ENCODE results near the gene LRCH3. TPM values are rescaled to one million over a fixed set of nuclear protein-coding genes. Genes with fewer than 3 reads are reported as not detected.
"Not testable (repeated sequence)": the region's sequence is repeated elsewhere in the genome, so short reads cannot be mapped to it uniquely, and the experiment has no call there.

LRCH3 gene
- total RNA-seq, 1 donor from 2014 or later, result 99.0 TPM

DNA sequence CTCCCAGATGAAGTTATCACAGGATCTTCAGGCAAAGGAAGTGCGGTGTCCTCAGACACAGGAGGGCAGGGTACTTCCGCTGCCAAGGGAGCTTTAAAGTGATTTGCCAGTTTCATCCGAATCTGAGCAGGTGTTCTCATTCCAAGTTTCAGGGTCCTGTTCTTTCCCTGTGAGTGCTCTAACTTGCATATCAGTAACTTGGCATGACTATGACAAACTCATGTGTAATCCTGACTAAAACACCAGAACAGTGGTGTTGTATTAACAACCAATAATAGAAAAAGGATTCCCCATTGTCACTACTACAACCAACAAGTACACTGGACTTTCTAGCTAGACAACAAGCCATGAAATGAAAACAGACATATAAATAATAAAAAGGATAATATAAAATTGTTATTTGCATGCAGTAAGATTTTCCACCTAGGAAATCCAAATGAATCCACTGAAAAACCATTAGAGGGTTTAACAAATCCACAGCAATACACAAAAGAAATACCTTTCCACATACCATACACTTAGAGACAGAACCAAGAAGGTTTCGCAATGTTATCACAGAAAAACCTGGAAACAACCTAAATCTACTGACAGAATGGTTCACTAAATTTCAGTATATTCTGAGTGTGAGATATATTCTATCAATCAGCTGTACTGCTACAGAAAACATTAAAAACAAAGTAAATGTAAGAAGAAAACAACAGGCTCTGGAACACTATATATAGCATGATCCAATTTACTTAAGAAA, 118.1 kb downstream of the LRCH3 start:
- Histone ChIP-seq H3K36me3 (no peaks in the 10 kb centered on the region), H3K9me3 (no peaks in the 10 kb centered on the region), H3K27me3 (no peaks in the 10 kb centered on the region), H3K4me3 (no peak overlapping the region), H3K4me1 (no peaks in the 10 kb centered on the region), H3K27ac (no peak overlapping the region)
- intact Hi-C loops (cut with DNase I), result no loop called here
- DNase-seq (ENCODE audit: extremely low spot score in 2 of 2), result no peak
- TF ChIP-seq, protein P1, sequence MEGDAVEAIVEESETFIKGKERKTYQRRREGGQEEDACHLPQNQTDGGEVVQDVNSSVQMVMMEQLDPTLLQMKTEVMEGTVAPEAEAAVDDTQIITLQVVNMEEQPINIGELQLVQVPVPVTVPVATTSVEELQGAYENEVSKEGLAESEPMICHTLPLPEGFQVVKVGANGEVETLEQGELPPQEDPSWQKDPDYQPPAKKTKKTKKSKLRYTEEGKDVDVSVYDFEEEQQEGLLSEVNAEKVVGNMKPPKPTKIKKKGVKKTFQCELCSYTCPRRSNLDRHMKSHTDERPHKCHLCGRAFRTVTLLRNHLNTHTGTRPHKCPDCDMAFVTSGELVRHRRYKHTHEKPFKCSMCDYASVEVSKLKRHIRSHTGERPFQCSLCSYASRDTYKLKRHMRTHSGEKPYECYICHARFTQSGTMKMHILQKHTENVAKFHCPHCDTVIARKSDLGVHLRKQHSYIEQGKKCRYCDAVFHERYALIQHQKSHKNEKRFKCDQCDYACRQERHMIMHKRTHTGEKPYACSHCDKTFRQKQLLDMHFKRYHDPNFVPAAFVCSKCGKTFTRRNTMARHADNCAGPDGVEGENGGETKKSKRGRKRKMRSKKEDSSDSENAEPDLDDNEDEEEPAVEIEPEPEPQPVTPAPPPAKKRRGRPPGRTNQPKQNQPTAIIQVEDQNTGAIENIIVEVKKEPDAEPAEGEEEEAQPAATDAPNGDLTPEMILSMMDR (IDR thresholded peaks at IDR 0.05), result no peak
- TF ChIP-seq POLR2A (IDR thresholded peaks at IDR 0.05) (no peak), POLR2AphosphoS5 (IDR thresholded peaks at IDR 0.05; ENCODE audit: insufficient read depth in 1 of 2, low read depth in 1 of 2) (no peak)

DNA sequence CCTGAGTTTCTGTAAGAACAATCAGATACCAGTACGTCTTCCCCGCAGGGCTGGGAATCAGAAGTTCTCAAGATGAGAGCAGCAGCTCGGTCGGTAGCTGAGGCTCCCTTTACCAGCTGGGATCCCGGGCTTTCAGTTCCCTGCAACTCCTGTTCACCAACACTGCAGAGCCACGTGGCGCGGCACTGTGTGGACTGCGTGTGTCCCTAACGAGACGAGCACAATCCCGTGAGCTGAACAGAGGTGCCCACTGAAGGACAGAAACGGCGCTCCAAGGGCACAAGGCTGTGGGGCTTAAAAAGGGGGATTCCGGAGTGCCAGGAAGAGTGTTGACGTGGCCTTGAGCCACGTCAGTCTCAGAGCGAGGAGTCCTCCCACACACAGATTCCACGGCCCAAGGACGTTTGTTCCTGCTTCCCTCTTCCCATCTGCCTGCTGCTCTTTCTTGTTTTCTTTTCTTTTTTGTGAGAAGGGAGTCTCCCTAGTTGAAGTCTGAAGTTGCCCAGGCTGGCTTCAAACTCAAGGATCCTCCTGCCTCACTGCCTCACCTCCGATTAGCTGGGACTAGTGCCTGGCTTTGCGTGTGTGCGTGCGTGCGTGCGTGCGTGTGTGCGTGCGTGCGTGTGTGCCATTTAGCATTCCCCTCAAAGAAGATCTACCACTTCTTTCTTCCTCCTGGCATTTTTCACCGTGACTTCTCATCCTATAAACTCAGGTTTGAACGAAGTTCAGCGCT, 121.9 kb downstream of the LRCH3 start:
- Histone ChIP-seq H3K4me3 (peak overlapping the region in 1 of 2 donors; percentile 1), H3K9me3 (no peaks in the 10 kb centered on the region), H3K4me1 (no peaks in the 10 kb centered on the region), H3K27me3 (no peaks in the 10 kb centered on the region), H3K27ac (no peak overlapping the region), H3K36me3 (no peaks in the 10 kb centered on the region)
- DNase-seq (ENCODE audit: extremely low spot score in 2 of 2), result no peak
- TF ChIP-seq POLR2A (IDR thresholded peaks at IDR 0.05), result no peak
- no peak for TF ChIP-seq POLR2AphosphoS5 (IDR thresholded peaks at IDR 0.05; ENCODE audit: insufficient read depth in 1 of 2, low read depth in 1 of 2)
- TF ChIP-seq, protein P1 (IDR thresholded peaks at IDR 0.05), result no peak
- intact Hi-C loops (cut with DNase I), result no loop called here

DNA sequence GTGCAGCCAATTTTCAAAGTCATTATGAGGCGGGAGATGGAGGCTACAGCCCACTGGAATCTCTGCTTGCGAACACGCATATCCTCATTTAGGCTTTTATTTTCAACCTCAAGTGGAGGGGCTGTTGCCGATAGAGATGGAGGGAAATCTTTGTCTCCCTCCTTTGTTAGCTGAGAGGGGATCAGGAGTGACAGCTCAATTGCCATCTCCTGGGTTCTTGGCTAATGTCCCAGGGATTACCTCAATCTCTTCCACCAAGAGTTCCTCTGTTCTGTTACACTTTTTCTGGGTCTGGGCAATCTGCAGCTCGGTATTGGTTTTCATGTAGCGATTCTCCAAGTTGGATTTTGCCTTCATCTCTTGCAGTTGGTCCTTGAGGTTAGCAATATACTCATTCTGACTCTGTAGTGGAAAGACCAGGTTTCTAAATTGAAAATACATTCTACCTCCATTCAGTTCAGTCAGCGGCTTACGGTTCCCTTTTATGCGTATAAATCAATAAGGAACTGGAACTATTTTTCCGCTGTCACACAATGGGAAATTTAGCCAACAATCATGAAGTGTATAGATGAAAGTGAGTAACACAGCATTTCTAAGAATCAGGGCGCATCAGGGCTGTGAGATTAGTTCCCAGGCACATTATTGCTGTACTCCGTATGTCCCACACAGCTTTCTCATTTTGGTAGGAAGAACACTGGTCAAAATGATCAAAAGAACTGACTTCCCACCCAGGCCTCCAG, 122.8 kb downstream of the LRCH3 start:
- no peak for DNase-seq (ENCODE audit: extremely low spot score in 2 of 2)
- H3K27ac ChIP-seq, result no peak overlapping the region
- intact Hi-C loops (cut with DNase I), result no loop called here
- H3K4me3 ChIP-seq, result no peak overlapping the region
- no peaks in the 10 kb centered on the region for H3K27me3 ChIP-seq
- no peaks in the 10 kb centered on the region for H3K9me3 ChIP-seq
- H3K36me3 ChIP-seq, result no peaks in the 10 kb centered on the region
- no peaks in the 10 kb centered on the region for H3K4me1 ChIP-seq
- TF ChIP-seq POLR2A (IDR thresholded peaks at IDR 0.05) (no peak), POLR2AphosphoS5 (IDR thresholded peaks at IDR 0.05; ENCODE audit: insufficient read depth in 1 of 2, low read depth in 1 of 2) (no peak)
- TF ChIP-seq, protein P1 (IDR thresholded peaks at IDR 0.05), result no peak

DNA sequence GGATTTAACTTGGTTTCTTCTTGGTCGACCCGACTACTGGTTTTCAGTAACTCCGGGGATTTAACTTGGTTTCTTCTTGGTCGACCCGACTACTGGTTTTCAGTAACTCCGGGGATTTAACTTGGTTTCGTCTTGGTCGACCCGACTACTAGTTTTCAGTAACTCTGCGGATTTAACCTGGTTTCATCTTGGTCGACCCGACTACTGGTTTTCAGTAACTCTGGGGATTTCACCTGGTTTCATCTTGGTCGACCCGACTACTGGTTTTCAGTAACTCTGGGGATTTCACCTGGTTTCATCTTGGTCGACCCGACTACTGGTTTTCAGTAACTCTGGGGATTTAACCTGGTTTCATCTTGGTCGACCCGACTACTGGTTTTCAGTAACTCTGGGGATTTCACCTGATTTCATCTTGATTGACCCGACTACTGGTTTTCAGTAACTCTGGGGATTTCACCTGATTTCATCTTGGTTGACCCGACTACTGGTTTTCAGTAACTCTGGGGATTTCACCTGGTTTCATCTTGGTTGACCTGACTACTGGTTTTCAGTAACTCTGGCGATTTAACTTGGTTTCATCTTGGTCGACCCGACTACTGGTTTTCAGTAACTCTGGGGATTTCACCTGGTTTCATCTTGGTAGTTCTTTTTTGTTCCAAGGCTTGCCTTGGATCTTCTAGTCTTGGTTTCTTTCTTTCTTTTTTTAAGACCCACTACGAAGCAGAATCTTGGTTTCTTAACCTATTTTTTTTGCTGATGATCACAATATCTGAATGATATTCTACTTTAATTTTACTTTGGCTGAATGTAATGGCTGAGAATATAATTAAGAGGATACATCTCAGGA, 130.6 kb downstream of the LRCH3 start:
- H3K27me3 ChIP-seq; H3K4me3 ChIP-seq; DNase-seq (ENCODE audit: extremely low spot score in 2 of 2); H3K9me3 ChIP-seq; H3K4me1 ChIP-seq; H3K36me3 ChIP-seq; intact Hi-C loops (cut with DNase I); H3K27ac ChIP-seq: not testable (repeated sequence)

DNA sequence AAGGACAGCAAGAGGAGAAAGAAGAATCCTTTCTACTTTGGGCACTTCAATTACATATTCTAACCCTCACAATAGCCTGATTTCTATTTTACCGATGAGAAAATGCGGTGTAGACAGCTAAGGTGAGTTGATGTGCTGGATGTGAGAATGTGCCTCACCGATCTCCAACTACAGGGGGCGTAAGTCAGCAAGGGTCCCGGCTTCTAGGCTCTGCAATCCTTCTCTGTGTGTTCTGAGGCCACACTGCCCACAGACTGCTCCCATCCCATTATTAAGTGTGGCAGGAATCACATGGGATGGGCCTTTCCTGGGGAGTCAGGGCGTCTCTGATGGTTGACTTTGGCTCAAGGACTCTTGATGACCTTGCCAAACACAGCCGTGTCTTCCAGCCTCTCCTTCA, 135.4 kb downstream of the LRCH3 start:
- Histone ChIP-seq H3K4me1 (no peaks in the 10 kb centered on the region), H3K36me3 (no peaks in the 10 kb centered on the region), H3K9me3 (no peaks in the 10 kb centered on the region), H3K4me3 (no peak overlapping the region), H3K27ac (no peak overlapping the region), H3K27me3 (no peaks in the 10 kb centered on the region)
- TF ChIP-seq, protein P1 (IDR thresholded peaks at IDR 0.05), result no peak
- TF ChIP-seq POLR2A (IDR thresholded peaks at IDR 0.05), result no peak
- no peak for TF ChIP-seq POLR2AphosphoS5 (IDR thresholded peaks at IDR 0.05; ENCODE audit: insufficient read depth in 1 of 2, low read depth in 1 of 2)
- no peak for DNase-seq (ENCODE audit: extremely low spot score in 2 of 2)
- intact Hi-C loops (cut with DNase I), result no loop called here

DNA sequence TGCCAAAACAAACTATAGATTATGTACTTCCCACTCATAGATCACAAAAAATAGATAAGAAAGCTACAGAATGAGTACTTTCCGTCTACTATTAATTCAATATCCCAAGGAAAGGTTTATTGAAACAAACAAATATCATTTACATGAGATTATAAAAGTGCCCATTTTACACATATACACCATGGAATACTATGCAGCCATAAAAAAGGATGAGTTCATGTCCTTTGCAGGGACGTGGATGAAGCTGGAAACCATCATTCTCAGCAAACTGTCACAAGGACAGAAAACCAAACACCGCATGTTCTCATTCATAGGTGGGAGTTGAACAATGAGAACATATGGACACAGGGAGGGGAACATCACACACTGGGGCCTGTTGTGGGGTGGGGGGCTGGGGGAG, 136.5 kb downstream of the LRCH3 start:
- H3K4me1 ChIP-seq; intact Hi-C loops (cut with DNase I); H3K27me3 ChIP-seq; H3K9me3 ChIP-seq; H3K36me3 ChIP-seq; H3K4me3 ChIP-seq; DNase-seq (ENCODE audit: extremely low spot score in 2 of 2); H3K27ac ChIP-seq: not testable (repeated sequence)

Data from vagina (tissue), 2 donors.